HEK293 (cell line): ENCODE measurements around the gene MYH16.

ENCODE experiments used
- CTCF ChIA-PET: fragments of 350-600 bp; formaldehyde crosslinking; extraction: SDS; loops from one replicate; lab custom pipeline; 2021; ENCODE audit warnings: antibody characterized with exemption; lab: Yijun Ruan, JAX
- POLR2A ChIA-PET: fragments of 300-600 bp; formaldehyde crosslinking; extraction: SDS; loops from one replicate; lab custom pipeline; 2020; ENCODE audit warnings: antibody characterized with exemption, inconsistent platforms; lab: Yijun Ruan, JAX
- H3K27ac ChIP-seq: fragments of 200-500 bp; sonication (Bioruptor generic); 2 replicates; pipeline ENCODE4 v1.5.1; 2014; ENCODE audit warnings: low read depth, low read length, control low read depth, inconsistent platforms; ENCODE audit errors: extremely low read depth
- H3K36me3 ChIP-seq, 2 experiments: fragments of 200-500 bp in 1 of 2; sonication (Bioruptor generic) in 1 of 2; 1 replicate in 1 of 2; 2 replicates in 1 of 2; pipeline ENCODE4 v1.5.1; 2014 to 2017; ENCODE audit warnings: inconsistent platforms in 2 of 2, low read length in 2 of 2; ENCODE audit not compliant: control insufficient read depth in 2 of 2, insufficient read depth in 1 of 2
- H3K4me1 ChIP-seq: fragments of 200-500 bp; sonication (Bioruptor generic); 2 replicates; pipeline ENCODE4 v1.5.1; 2014; ENCODE audit warnings: mild to moderate bottlenecking, low read length, inconsistent platforms; ENCODE audit not compliant: control insufficient read depth, insufficient read depth
- H3K4me3 ChIP-seq: 2 replicates; pipeline ENCODE4 v1.5.1; 2011; ENCODE audit warnings: low read depth, mild to moderate bottlenecking, control low read depth, low read length, moderate library complexity
- H3K9me3 ChIP-seq: fragments of 200-500 bp; sonication (Bioruptor generic); 2 replicates; pipeline ENCODE4 v1.5.1; 2014; ENCODE audit warnings: low read depth, low read length, inconsistent platforms; ENCODE audit not compliant: control insufficient read depth, insufficient read depth
- AEBP2 ChIP-seq: fragments of 450-650 bp; formaldehyde crosslinking; IDR thresholded peaks from 2 replicates; pipeline ENCODE4 v1.5.1; 2016; ENCODE audit warnings: missing biosample characterization, missing genetic modification characterization, borderline replicate concordance
- BCL6B ChIP-seq: fragments of 450-650 bp; formaldehyde crosslinking; IDR thresholded peaks from 2 replicates; pipeline ENCODE4 v1.5.1; 2017; ENCODE audit warnings: missing biosample characterization, missing genetic modification characterization
- HOXA7 ChIP-seq: sonication (generic); formaldehyde crosslinking; IDR thresholded peaks from 2 replicates; pipeline ENCODE4 v1.8.1; 2022; ENCODE audit warnings: missing genetic modification reagents, borderline replicate concordance
- IKZF3 ChIP-seq: fragments of 450-650 bp; IDR thresholded peaks from 2 replicates; pipeline ENCODE4 v1.5.0; 2018; ENCODE audit warnings: missing biosample characterization, mild to moderate bottlenecking, missing genetic modification characterization, moderate library complexity
- KLF1 ChIP-seq: fragments of 450-650 bp; formaldehyde crosslinking; IDR thresholded peaks from 2 replicates; pipeline ENCODE4 v1.5.1; 2016; ENCODE audit warnings: missing biosample characterization, missing genetic modification characterization
- PBX3 ChIP-seq: sonication (generic); formaldehyde crosslinking; IDR thresholded peaks from 2 replicates; pipeline ENCODE4 v1.8.1; 2022; ENCODE audit warnings: mild to moderate bottlenecking, moderate library complexity, missing genetic modification reagents
- PRDM10 ChIP-seq: fragments of 450-650 bp; formaldehyde crosslinking; IDR thresholded peaks from 2 replicates; pipeline ENCODE4 v1.5.1; 2016; ENCODE audit warnings: missing biosample characterization, missing genetic modification characterization
- ZNF26 ChIP-seq: fragments of 450-650 bp; formaldehyde crosslinking; IDR thresholded peaks from 2 replicates; pipeline ENCODE4 v1.5.1; 2016; ENCODE audit warnings: missing biosample characterization, missing genetic modification characterization
- ZNF266 ChIP-seq: fragments of 450-650 bp; formaldehyde crosslinking; IDR thresholded peaks from 2 replicates; pipeline ENCODE4 v1.5.1; 2016; ENCODE audit warnings: missing biosample characterization, missing genetic modification characterization, low read depth
- ZNF274 ChIP-seq, 2 experiments: fragments of 200-500 bp in 1 of 2; fragments of 450-650 bp in 1 of 2; sonication (Bioruptor generic) in 1 of 2; formaldehyde crosslinking in 1 of 2; IDR thresholded peaks; 2 replicates each; pipeline versions ENCODE4 v1.5.1 to v1.6.1; 2014 to 2016; ENCODE audit warnings: borderline replicate concordance in 1 of 2, inconsistent platforms in 1 of 2, low read length in 1 of 2, missing biosample characterization in 1 of 2, missing genetic modification characterization in 1 of 2
- ZNF416 ChIP-seq: fragments of 450-650 bp; formaldehyde crosslinking; IDR thresholded peaks from 2 replicates; pipeline ENCODE4 v1.5.1; 2016; ENCODE audit warnings: missing biosample characterization, missing genetic modification characterization
- ZNF580 ChIP-seq: fragments of 450-650 bp; formaldehyde crosslinking; IDR thresholded peaks from 2 replicates; pipeline ENCODE4 v1.5.1; 2016; ENCODE audit warnings: missing biosample characterization, missing genetic modification characterization
- ZNF621 ChIP-seq: fragments of 450-650 bp; formaldehyde crosslinking; IDR thresholded peaks from 2 replicates; pipeline ENCODE4 v1.5.1; 2017; ENCODE audit warnings: missing biosample characterization, missing genetic modification characterization
- ZNF692 ChIP-seq: fragments of 450-650 bp; formaldehyde crosslinking; IDR thresholded peaks from 2 replicates; pipeline ENCODE4 v1.5.1; 2016; ENCODE audit warnings: missing biosample characterization, missing genetic modification characterization
- ZNF704 ChIP-seq: fragments of 450-650 bp; formaldehyde crosslinking; IDR thresholded peaks from 2 replicates; pipeline ENCODE4 v1.5.1; 2016; ENCODE audit warnings: missing biosample characterization, missing genetic modification characterization
- ZNF776 ChIP-seq: fragments of 450-650 bp; formaldehyde crosslinking; IDR thresholded peaks from 2 replicates; pipeline ENCODE4 v1.5.0; 2017; ENCODE audit warnings: missing biosample characterization, missing genetic modification characterization, borderline replicate concordance
- ZNF777 ChIP-seq: fragments of 450-650 bp; formaldehyde crosslinking; IDR thresholded peaks from 2 replicates; pipeline ENCODE4 v1.5.1; 2017; ENCODE audit warnings: missing biosample characterization, missing genetic modification characterization, borderline replicate concordance

The MYH16 gene

GRCh38 chr7:99290980-99291607 lies 18.5 kb downstream of the MYH16 start (continued):
- TF ChIP-seq ZNF580 (tag by site-specific recombination) (no peak), ZNF416 (tag by site-specific recombination) (no peak)

- CTCF ChIA-PET: interaction anchor here (0.7 to 2.3 kb wide), 2 partner anchors 21 to 33 kb away, joined by 3 to 10 read pairs; no protein-coding TSS in a partner anchor
- H3K4me3 ChIP-seq: no peak overlapping the region
- H3K9me3 ChIP-seq: no peaks in the 10 kb centered on the region
- no peaks in the 10 kb centered on the region for H3K36me3 ChIP-seq
- no peaks in the 10 kb centered on the region for H3K4me1 ChIP-seq
- POLR2A ChIA-PET: interaction anchor here (0.6 kb wide), 1 partner anchor 9 kb away, joined by 7 read pairs; no protein-coding TSS in a partner anchor
- TF ChIP-seq ZNF266 (tag by site-specific recombination) (no peak), ZNF274 (IDR thresholded peaks at IDR 0.05; ENCODE audit: low read length) (no peak), ZNF274 (tag by site-specific recombination; IDR thresholded peaks at IDR 0.05; ENCODE audit: borderline replicate concordance) (no peak), ZNF776 (tag by site-specific recombination) (no peak), PBX3 (no peak), ZNF692 (tag by site-specific recombination) (no peak), ZNF704 (tag by site-specific recombination) (no peak), HOXA7 (CRISPR knock-in tag) (no peak), ZNF621 (tag by site-specific recombination) (no peak), PRDM10 (no peak), ZNF26 (tag by site-specific recombination) (no peak), ZNF580 (tag by site-specific recombination) (no peak), KLF1 (tag by site-specific recombination) (no peak), AEBP2 (tag by site-specific recombination) (no peak), BCL6B (tag by site-specific recombination) (no peak), IKZF3 (no peak), ZNF777 (tag by site-specific recombination) (no peak)
- H3K27ac ChIP-seq: no peak overlapping the region
Observed at GRCh38 chr7:99292127-99292526, 19.5 kb downstream of the MYH16 start.
